ENCODE results near the gene OXSR1.

DNA sequence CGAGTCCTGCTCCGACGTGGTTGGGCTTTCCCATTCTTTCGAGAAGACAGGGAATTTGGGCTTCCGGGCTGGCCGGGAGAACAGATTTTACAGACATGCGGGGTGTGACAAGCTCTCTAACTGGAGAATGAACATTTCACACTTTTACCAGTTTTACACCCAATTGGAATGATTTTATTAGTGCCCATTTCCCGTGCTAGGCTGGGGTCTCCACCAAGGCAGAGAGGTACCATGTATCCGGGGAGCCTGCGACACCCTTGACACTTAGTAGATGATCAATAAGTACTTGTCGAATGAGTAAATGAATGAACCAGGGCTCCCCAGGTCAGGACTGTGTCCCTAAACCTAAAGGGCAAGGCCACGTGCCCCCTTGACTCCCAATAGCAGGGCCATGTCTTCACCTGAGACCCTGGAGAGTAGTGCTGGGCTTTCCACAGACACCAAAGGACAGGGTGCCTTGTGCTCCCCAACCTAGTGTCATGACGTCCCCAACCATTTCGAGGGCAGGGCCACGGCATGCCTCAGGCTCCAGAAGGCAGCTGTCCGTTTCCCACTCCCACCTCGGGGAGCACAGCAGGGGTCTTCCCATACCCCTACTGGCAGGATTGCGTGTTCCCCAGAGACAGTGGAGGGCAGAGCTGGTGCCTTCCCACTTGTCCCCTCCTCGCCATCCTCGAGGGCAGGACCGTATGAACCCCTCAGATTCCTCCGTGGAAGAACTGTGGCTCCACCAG is 27.6 kb upstream of the OXSR1 start:
- TF ChIP-seq, protein P1, sequence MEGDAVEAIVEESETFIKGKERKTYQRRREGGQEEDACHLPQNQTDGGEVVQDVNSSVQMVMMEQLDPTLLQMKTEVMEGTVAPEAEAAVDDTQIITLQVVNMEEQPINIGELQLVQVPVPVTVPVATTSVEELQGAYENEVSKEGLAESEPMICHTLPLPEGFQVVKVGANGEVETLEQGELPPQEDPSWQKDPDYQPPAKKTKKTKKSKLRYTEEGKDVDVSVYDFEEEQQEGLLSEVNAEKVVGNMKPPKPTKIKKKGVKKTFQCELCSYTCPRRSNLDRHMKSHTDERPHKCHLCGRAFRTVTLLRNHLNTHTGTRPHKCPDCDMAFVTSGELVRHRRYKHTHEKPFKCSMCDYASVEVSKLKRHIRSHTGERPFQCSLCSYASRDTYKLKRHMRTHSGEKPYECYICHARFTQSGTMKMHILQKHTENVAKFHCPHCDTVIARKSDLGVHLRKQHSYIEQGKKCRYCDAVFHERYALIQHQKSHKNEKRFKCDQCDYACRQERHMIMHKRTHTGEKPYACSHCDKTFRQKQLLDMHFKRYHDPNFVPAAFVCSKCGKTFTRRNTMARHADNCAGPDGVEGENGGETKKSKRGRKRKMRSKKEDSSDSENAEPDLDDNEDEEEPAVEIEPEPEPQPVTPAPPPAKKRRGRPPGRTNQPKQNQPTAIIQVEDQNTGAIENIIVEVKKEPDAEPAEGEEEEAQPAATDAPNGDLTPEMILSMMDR (IDR thresholded peaks at IDR 0.05; ENCODE audit: borderline replicate concordance, extremely low read depth, low read length, poor library complexity, severe bottlenecking) = no peak
- no peak for TF ChIP-seq EZH2 (IDR thresholded peaks at IDR 0.05; ENCODE audit: borderline replicate concordance, low read depth, low read length, severe bottlenecking)
